GM10248 (cell line): ENCODE results near the gene CNMD.

Experiments
- CTCF ChIA-PET: fragments of 300-600 bp; sonication (Branson Sonifier 250); formaldehyde crosslinking; extraction: SDS; loops from one replicate; lab custom pipeline; 2021; ENCODE audit warnings: antibody characterized with exemption; lab: Yijun Ruan, JAX
- POLR2A ChIA-PET: fragments of 350-650 bp; sonication (Branson Sonifier 250); formaldehyde crosslinking; extraction: SDS; loops from one replicate; lab custom pipeline; 2020; ENCODE audit warnings: antibody characterized with exemption; lab: Yijun Ruan, JAX
- DNase-seq: peaks from one replicate; pipeline ENCODE4 v3.0.0; 2012; ENCODE audit errors: extremely low spot score
- CTCF ChIP-seq: IDR thresholded peaks from 2 replicates; pipeline ENCODE4 v1.5.1; 2012; ENCODE audit warnings: mild to moderate bottlenecking, low read depth; ENCODE audit errors: extremely low read depth, missing control alignments, control extremely low read depth

CNMD gene

GRCh38 chr13:52750713-52751112 lies 11.1 kb upstream of the CNMD start:
- no peak for TF ChIP-seq CTCF
- no peak for DNase-seq
- ChIA-PET POLR2A (no interaction called here), CTCF (no interaction called here)

- DNase-seq = no peak
- ChIA-PET POLR2A (no interaction called here), CTCF (no interaction called here)
- no peak for TF ChIP-seq CTCF
Measured at GRCh38 chr13:52749419-52749818, 9.8 kb upstream of the CNMD start.

GRCh38 chr13:52746141-52746540 lies 6.5 kb upstream of the CNMD start:
- TF ChIP-seq CTCF = no peak
- ChIA-PET POLR2A (no interaction called here), CTCF (interaction anchor here (0.7 to 2.2 kb wide), 3 partner anchors 8 to 33 kb away, joined by 3 to 4 read pairs (median 4); no protein-coding TSS in a partner anchor)
- no peak for DNase-seq

- TF ChIP-seq CTCF = no peak
- no peak for DNase-seq
- POLR2A ChIA-PET = no interaction called here
- CTCF ChIA-PET = no interaction called here
Measured at GRCh38 chr13:52744842-52745375, 5.3 kb upstream of the CNMD start.

- CTCF ChIA-PET = no interaction called here
- POLR2A ChIA-PET = no interaction called here
- no peak for TF ChIP-seq CTCF
- no peak for DNase-seq
Measured at GRCh38 chr13:52743988-52744387, 4.4 kb upstream of the CNMD start.

GRCh38 chr13:52743569-52743968 lies 3.9 kb upstream of the CNMD start:
- POLR2A ChIA-PET = no interaction called here
- no peak for TF ChIP-seq CTCF
- CTCF ChIA-PET = no interaction called here
- no peak for DNase-seq
